ENCODE data around the gene BCL2L13.
"Not testable (repeated sequence)": the region's sequence is repeated elsewhere in the genome, so short reads cannot be mapped to it uniquely, and the experiment has no call there.

BCL2L13 gene

GRCh38 chr22:17665854-17666253 lies 27.3 kb downstream of the BCL2L13 start:
- H3K4me2 ChIP-seq (ENCODE audit: low read length): no peak overlapping the region
- no peak overlapping the region for H4K8ac ChIP-seq (ENCODE audit: low read depth, low read length)
- no peak overlapping the region for H3K23ac ChIP-seq (ENCODE audit: low read length)
- H3K36me3 ChIP-seq (ENCODE audit: control insufficient read depth, insufficient read depth, low read length): peaks cover 4% of the 10 kb centered on the region
- H2AK5ac ChIP-seq (ENCODE audit: low read length): no peak overlapping the region
- no peaks in the 10 kb centered on the region for H3K27me3 ChIP-seq (ENCODE audit: insufficient read depth, low read length, poor library complexity)
- WGBS (ENCODE audit: extremely low coverage, insufficient coverage, low lambda C conversion rate): no CpG with 5 or more reads among the region's 3 CpGs
- no peak overlapping the region for H2BK15ac ChIP-seq (replicated peaks; ENCODE audit: low read depth)
- H3K27ac ChIP-seq (ENCODE audit: low read depth, low read length): no peak overlapping the region
- H3K4ac ChIP-seq (ENCODE audit: low read depth, low read length): no peak overlapping the region
- no peak overlapping the region for H3K18ac ChIP-seq (ENCODE audit: low read length)
- no peak overlapping the region for H2BK120ac ChIP-seq (ENCODE audit: low read depth, low read length)
- no peak overlapping the region for H3K56ac ChIP-seq (ENCODE audit: low read length)
- no peak overlapping the region for H4K5ac ChIP-seq (ENCODE audit: low read length)
- H2BK5ac ChIP-seq (ENCODE audit: low read length): no peak overlapping the region
- no peak for DNase-seq
- no peak overlapping the region for H3K9ac ChIP-seq (ENCODE audit: low read length)
- H3K4me1 ChIP-seq (ENCODE audit: control insufficient read depth, low read depth, low read length): no peaks in the 10 kb centered on the region
- H3K79me1 ChIP-seq (ENCODE audit: low read length): no peaks in the 10 kb centered on the region
- no peak overlapping the region for H3K4me3 ChIP-seq (ENCODE audit: low read length)
- H3K79me2 ChIP-seq (ENCODE audit: control insufficient read depth, insufficient read depth, low read length): no peaks in the 10 kb centered on the region

GRCh38 chr22:17671521-17672092 lies 33.0 kb downstream of the BCL2L13 start:
- not testable (repeated sequence) for H3K56ac ChIP-seq (ENCODE audit: low read length); H2BK120ac ChIP-seq (ENCODE audit: low read depth, low read length); H3K36me3 ChIP-seq (ENCODE audit: control insufficient read depth, insufficient read depth, low read length); H3K27me3 ChIP-seq (ENCODE audit: insufficient read depth, low read length, poor library complexity); H3K4ac ChIP-seq (ENCODE audit: low read depth, low read length); H3K9ac ChIP-seq (ENCODE audit: low read length); H3K79me2 ChIP-seq (ENCODE audit: control insufficient read depth, insufficient read depth, low read length); H3K18ac ChIP-seq (ENCODE audit: low read length); H3K4me3 ChIP-seq (ENCODE audit: low read length); DNase-seq; H3K27ac ChIP-seq (ENCODE audit: low read depth, low read length); H2AK5ac ChIP-seq (ENCODE audit: low read length); H3K4me1 ChIP-seq (ENCODE audit: control insufficient read depth, low read depth, low read length); H3K79me1 ChIP-seq (ENCODE audit: low read length); H2BK5ac ChIP-seq (ENCODE audit: low read length); H4K8ac ChIP-seq (ENCODE audit: low read depth, low read length); H3K23ac ChIP-seq (ENCODE audit: low read length); H4K5ac ChIP-seq (ENCODE audit: low read length); H2BK15ac ChIP-seq (replicated peaks; ENCODE audit: low read depth); H3K4me2 ChIP-seq (ENCODE audit: low read length)
- no CpG with 5 or more reads among the region's 10 CpGs for WGBS (ENCODE audit: extremely low coverage, insufficient coverage, low lambda C conversion rate)

- Histone ChIP-seq H3K79me1 (ENCODE audit: low read length) (peaks cover 2% of the 10 kb centered on the region), H3K23ac (ENCODE audit: low read length) (no peak overlapping the region), H2BK120ac (ENCODE audit: low read depth, low read length) (no peak overlapping the region), H2AK5ac (ENCODE audit: low read length) (no peak overlapping the region), H3K4me1 (ENCODE audit: control insufficient read depth, low read depth, low read length) (no peaks in the 10 kb centered on the region), H3K56ac (ENCODE audit: low read length) (no peak overlapping the region), H3K36me3 (ENCODE audit: control insufficient read depth, insufficient read depth, low read length) (peaks cover 2% of the 10 kb centered on the region), H3K4me3 (ENCODE audit: low read length) (no peak overlapping the region), H3K79me2 (ENCODE audit: control insufficient read depth, insufficient read depth, low read length) (peaks cover 3% of the 10 kb centered on the region), H2BK5ac (ENCODE audit: low read length) (no peak overlapping the region), H4K8ac (ENCODE audit: low read depth, low read length) (no peak overlapping the region), H3K18ac (ENCODE audit: low read length) (no peak overlapping the region), H2BK15ac (replicated peaks; ENCODE audit: low read depth) (no peak overlapping the region), H3K4me2 (ENCODE audit: low read length) (no peak overlapping the region), H3K27ac (ENCODE audit: low read depth, low read length) (no peak overlapping the region), H4K5ac (ENCODE audit: low read length) (no peak overlapping the region), H3K4ac (ENCODE audit: low read depth, low read length) (no peak overlapping the region), H3K27me3 (ENCODE audit: insufficient read depth, low read length, poor library complexity) (no peaks in the 10 kb centered on the region), H3K9ac (ENCODE audit: low read length) (no peak overlapping the region)
- no CpG with 5 or more reads among the region's 2 CpGs for WGBS (ENCODE audit: extremely low coverage, insufficient coverage, low lambda C conversion rate)
- no peak for DNase-seq
Measured at GRCh38 chr22:17672417-17672991, 33.9 kb downstream of the BCL2L13 start.

- Histone ChIP-seq H2BK5ac (ENCODE audit: low read length) (no peak overlapping the region), H3K23ac (ENCODE audit: low read length) (no peak overlapping the region), H4K8ac (ENCODE audit: low read depth, low read length) (no peak overlapping the region), H2AK5ac (ENCODE audit: low read length) (no peak overlapping the region), H4K5ac (ENCODE audit: low read length) (no peak overlapping the region), H3K4me1 (ENCODE audit: control insufficient read depth, low read depth, low read length) (peaks cover 5% of the 10 kb centered on the region), H3K79me1 (ENCODE audit: low read length) (peaks cover 2% of the 10 kb centered on the region), H3K79me2 (ENCODE audit: control insufficient read depth, insufficient read depth, low read length) (peaks cover 3% of the 10 kb centered on the region), H3K4me3 (ENCODE audit: low read length) (no peak overlapping the region), H3K27ac (ENCODE audit: low read depth, low read length) (no peak overlapping the region), H3K36me3 (ENCODE audit: control insufficient read depth, insufficient read depth, low read length) (peaks cover 2% of the 10 kb centered on the region), H3K4ac (ENCODE audit: low read depth, low read length) (no peak overlapping the region), H2BK120ac (ENCODE audit: low read depth, low read length) (no peak overlapping the region), H3K56ac (ENCODE audit: low read length) (no peak overlapping the region), H3K4me2 (ENCODE audit: low read length) (no peak overlapping the region), H3K18ac (ENCODE audit: low read length) (no peak overlapping the region), H3K27me3 (ENCODE audit: insufficient read depth, low read length, poor library complexity) (no peaks in the 10 kb centered on the region), H2BK15ac (replicated peaks; ENCODE audit: low read depth) (no peak overlapping the region), H3K9ac (ENCODE audit: low read length) (no peak overlapping the region)
- no peak for DNase-seq
- WGBS (ENCODE audit: extremely low coverage, insufficient coverage, low lambda C conversion rate): 100% methylated on average over 1 of the region's 7 CpGs
Measured at GRCh38 chr22:17674152-17674551, 35.6 kb downstream of the BCL2L13 start.

- Histone ChIP-seq H2BK15ac (replicated peaks; ENCODE audit: low read depth) (no peak overlapping the region), H3K4me3 (ENCODE audit: low read length) (no peak overlapping the region), H3K4ac (ENCODE audit: low read depth, low read length) (no peak overlapping the region), H3K4me1 (ENCODE audit: control insufficient read depth, low read depth, low read length) (peaks cover 5% of the 10 kb centered on the region), H2BK120ac (ENCODE audit: low read depth, low read length) (no peak overlapping the region), H3K18ac (ENCODE audit: low read length) (no peak overlapping the region), H2BK5ac (ENCODE audit: low read length) (no peak overlapping the region), H3K79me1 (ENCODE audit: low read length) (peaks cover 3% of the 10 kb centered on the region), H4K8ac (ENCODE audit: low read depth, low read length) (no peak overlapping the region), H3K23ac (ENCODE audit: low read length) (no peak overlapping the region), H3K9ac (ENCODE audit: low read length) (no peak overlapping the region), H3K27me3 (ENCODE audit: insufficient read depth, low read length, poor library complexity) (no peaks in the 10 kb centered on the region), H2AK5ac (ENCODE audit: low read length) (no peak overlapping the region), H3K27ac (ENCODE audit: low read depth, low read length) (no peak overlapping the region), H3K56ac (ENCODE audit: low read length) (no peak overlapping the region), H3K4me2 (ENCODE audit: low read length) (no peak overlapping the region), H3K79me2 (ENCODE audit: control insufficient read depth, insufficient read depth, low read length) (peaks cover 3% of the 10 kb centered on the region), H3K36me3 (ENCODE audit: control insufficient read depth, insufficient read depth, low read length) (peaks cover 2% of the 10 kb centered on the region), H4K5ac (ENCODE audit: low read length) (no peak overlapping the region)
- no CpG with 5 or more reads among the region's 1 CpG for WGBS (ENCODE audit: extremely low coverage, insufficient coverage, low lambda C conversion rate)
- no peak for DNase-seq
Measured at GRCh38 chr22:17675584-17675983, 37.0 kb downstream of the BCL2L13 start.
